Stimulated activated CD4-positive, alpha-beta T cell treated with anti-CD3 and anti-CD28 coated beads, TNF-alpha, amount 100 ng/mL, for 24 hours (primary cell): ENCODE results near the gene ZNF418.
"Not testable (repeated sequence)": the region's sequence is repeated elsewhere in the genome, so short reads cannot be mapped to it uniquely, and the experiment has no call there.

ENCODE experiments used
- DNase-seq, 3 experiments: peaks; one replicate each; pipeline ENCODE4 v3.0.0-alpha.2; 2020; ENCODE audit warnings: low read depth in 3 of 3

ZNF418 gene

GRCh38 chr19:57888560-57889231 lies 46.5 kb downstream of the ZNF418 start, which contains the start of gene ZNF814:
Gene ZNF814 (minus strand): TSS chr19:57889037. CDS start chr19:57888802, 235 bp downstream.
- DNase-seq = peak; percentile 57 to 81 (median 76)

GRCh38 chr19:57888107-57888559 lies 47.1 kb downstream of the ZNF418 start:
- DNase-seq = no peak

- no peak for DNase-seq
Observed at GRCh38 chr19:57887195-57887941, 47.8 kb downstream of the ZNF418 start.

- no peak for DNase-seq
Observed at GRCh38 chr19:57886046-57886445, 49.2 kb downstream of the ZNF418 start.

- DNase-seq = not testable (repeated sequence)
Observed at GRCh38 chr19:57873883-57874799, 61.1 kb downstream of the ZNF418 start.

GRCh38 chr19:57872450-57872849 lies 62.8 kb downstream of the ZNF418 start:
- no peak for DNase-seq
